GM12878 (cell line): Measurements from ENCODE around the gene PTK7. TPM values are rescaled to one million over a fixed set of nuclear protein-coding genes. Genes with fewer than 3 reads are reported as not detected.

Source experiments
- ATAC-seq: fragments of 200-7000 bp; cut with Tn5 transposase; 3 replicates; pipeline ENCODE4 v1.9.1; 2020; ENCODE audit warnings: mild to moderate bottlenecking, moderate library complexity
- BruUV-seq: library from RNA; stranded (reverse); fragments of 400-500 nt; replicated peaks from 2 replicates; lab custom pipeline; 2021; lab: Mats Ljungman, UMichigan
- CTCF ChIA-PET: fragments of 300-600 bp; sonication (Branson Sonifier 250); formaldehyde crosslinking; extraction: SDS; loops from one replicate; lab custom pipeline; 2021; ENCODE audit warnings: inconsistent platforms; lab: Yijun Ruan, JAX
- POLR2A ChIA-PET: fragments of 350-600 bp; formaldehyde crosslinking; extraction: SDS; loops from one replicate; lab custom pipeline; 2021; ENCODE audit warnings: inconsistent platforms; lab: Charles Lee
- RAD21 ChIA-PET: fragments of 300-600 bp; sonication (Branson Sonifier 250); formaldehyde crosslinking; loops from one replicate; lab custom pipeline; 2023; ENCODE audit warnings: antibody characterized with exemption; ENCODE audit not compliant: unreplicated experiment; lab: Charles Lee
- SMC1A ChIA-PET: fragments of 300-600 bp; sonication (Branson Sonifier 250); formaldehyde crosslinking; loops from one replicate; lab custom pipeline; 2023; ENCODE audit not compliant: unreplicated experiment, uncharacterized antibody; lab: Charles Lee
- DNase-seq: peaks from one replicate; pipeline ENCODE4 v3.0.0-alpha.2; 2011; ENCODE audit warnings: low read depth, low spot score
- FAIRE-seq: peaks from 3 replicates; lab custom pipeline; 2011; peaks lifted over from hg19 to GRCh38; lab: Jason Lieb, UNC
- H2AFZ ChIP-seq: 2 replicates; pipeline ENCODE4 v1.6.0; 2011; ENCODE audit warnings: low read depth, low read length, control low read depth; ENCODE audit not compliant: control insufficient read depth
- H3K27ac ChIP-seq: 2 replicates; pipeline ENCODE4 v1.5.1; 2011; ENCODE audit warnings: control low read depth; ENCODE audit not compliant: control insufficient read depth, insufficient read depth
- H3K27me3 ChIP-seq, 2 experiments: replicated peaks in 1 of 2; 2 replicates each; pipeline versions ENCODE4 v1.6.0 to v1.6.1; 2011; ENCODE audit warnings: low read length in 1 of 2; ENCODE audit not compliant: control insufficient read depth in 2 of 2, insufficient read depth in 2 of 2
- H3K36me3 ChIP-seq, 2 experiments: 2 replicates each; pipeline ENCODE4 v1.5.1; 2011; ENCODE audit warnings: low read length in 1 of 2; ENCODE audit not compliant: control insufficient read depth in 2 of 2, insufficient read depth in 2 of 2
- H3K4me1 ChIP-seq: 2 replicates; pipeline ENCODE4 v1.6.1; 2011; ENCODE audit warnings: mild to moderate bottlenecking, low read length, moderate library complexity, mixed read lengths; ENCODE audit not compliant: control insufficient read depth, insufficient read depth
- H3K4me2 ChIP-seq: 2 replicates; pipeline ENCODE4 v1.6.0; 2011; ENCODE audit warnings: control low read depth; ENCODE audit not compliant: control insufficient read depth, insufficient read depth
- H3K4me3 ChIP-seq: fragments of 200-600 bp; sonication (generic); 2 replicates; pipeline ENCODE4 v1.5.1; 2016
- H3K79me2 ChIP-seq: 2 replicates; pipeline ENCODE4 v1.6.0; 2011; ENCODE audit warnings: low read length; ENCODE audit not compliant: control insufficient read depth, insufficient read depth
- H3K9ac ChIP-seq: 2 replicates; pipeline ENCODE4 v1.8.0; 2011; ENCODE audit warnings: low read length, control low read depth, mixed read lengths; ENCODE audit not compliant: control insufficient read depth, insufficient read depth
- H3K9me3 ChIP-seq: replicated peaks from 3 replicates; pipeline ENCODE4 v1.5.1; 2011; ENCODE audit warnings: mild to moderate bottlenecking, low read length; ENCODE audit not compliant: control insufficient read depth, insufficient read depth
- H4K20me1 ChIP-seq: 2 replicates; pipeline ENCODE4 v1.6.0; 2011; ENCODE audit not compliant: control insufficient read depth, insufficient read depth
- HCFC1 ChIP-seq: fragments of 150-350 bp; IDR thresholded peaks from 2 replicates; pipeline ENCODE4 v1.6.1; 2014; ENCODE audit warnings: low read length
- IRF4 ChIP-seq: IDR thresholded peaks from 2 replicates; pipeline ENCODE4 v1.6.1; 2011; ENCODE audit warnings: low read depth, low read length
- MEF2A ChIP-seq: IDR thresholded peaks from 2 replicates; pipeline ENCODE4 v1.6.1; 2011; ENCODE audit warnings: low read depth, mild to moderate bottlenecking, low read length, moderate library complexity; ENCODE audit not compliant: insufficient read depth
- NFXL1 ChIP-seq: fragments of 450-650 bp; IDR thresholded peaks from 2 replicates; pipeline ENCODE4 v1.6.1; 2017; ENCODE audit warnings: antibody characterized with exemption, mild to moderate bottlenecking, borderline replicate concordance
- NR2F1 ChIP-seq: fragments of 450-650 bp; conservative IDR thresholded peaks from 2 replicates; pipeline ENCODE4 v1.6.1; 2017; ENCODE audit warnings: mild to moderate bottlenecking
- POLR2A ChIP-seq: IDR thresholded peaks from 2 replicates; pipeline ENCODE4 v1.6.1; 2011; ENCODE audit warnings: low read depth, mild to moderate bottlenecking, low read length
- RAD21 ChIP-seq: IDR thresholded peaks from 2 replicates; pipeline ENCODE4 v1.6.1; 2011; ENCODE audit warnings: mild to moderate bottlenecking, low read depth, low read length, moderate library complexity; ENCODE audit not compliant: insufficient read depth
- REST ChIP-seq: IDR thresholded peaks from 2 replicates; pipeline ENCODE4 v1.6.1; 2012; ENCODE audit warnings: mild to moderate bottlenecking, low read depth, low read length
- YBX1 ChIP-seq: fragments of 450-650 bp; IDR thresholded peaks from 2 replicates; pipeline ENCODE4 v1.6.1; 2016; ENCODE audit warnings: antibody characterized with exemption
- ZNF622 ChIP-seq: fragments of 450-650 bp; IDR thresholded peaks from 2 replicates; pipeline ENCODE4 v1.6.1; 2017; ENCODE audit warnings: mild to moderate bottlenecking, inconsistent platforms
- WGBS: methylation state at CpG from one replicate; pipeline ENCODE4 v1.1.6; 2016; ENCODE audit warnings: low lambda C conversion rate; ENCODE audit not compliant: insufficient replicate concordance, insufficient coverage; ENCODE audit errors: missing lambda C conversion rate; 5-methylcytosine and 5-hydroxymethylcytosine counted together
- in situ Hi-C: fragments of 300-500 bp; cut with MboI; formaldehyde crosslinking; loops from 9 replicates; pipeline ENCODE4 v1.14.3; 2018; ENCODE audit warnings: mixed read lengths
- intact Hi-C: fragments of 100-400 bp; cut with micrococcal nuclease; formaldehyde crosslinking; loops from one replicate; pipeline ENCODE4 v1.14.2; 2022; ENCODE audit not compliant: unreplicated experiment
- polyA plus RNA-seq, 11 experiments: library from polyadenylated mRNA; depleted of rRNA in 4 of 11; unstranded in 6 of 11; stranded (reverse) in 5 of 11; fragments of >200 nt; fragmentation: Nextera tagmentation in 4 of 11; fragmentation: Illumina TruSeq in 1 of 11; extraction: Ambion mirVana in 4 of 11; extraction: Trizol in 1 of 11; gene quantifications; 1 replicate in 1 of 11; 2 replicates in 10 of 11; pipeline versions ENCODE4 v1.2.1 to v1.2.3, GENCODE V29; 2011 to 2016; ENCODE audit warnings: inconsistent platforms in 2 of 11, missing spikeins in 2 of 11, low read depth in 1 of 11
- total RNA-seq, 4 experiments: library from RNA; depleted of rRNA in 3 of 4; stranded (reverse); fragments of >200 nt in 3 of 4; fragmentation: Illumina TruSeq in 1 of 4; extraction: Trizol in 1 of 4; gene quantifications; 2 replicates each; pipeline versions ENCODE4 v1.2.1 to v1.2.3, GENCODE V29; 2013 to 2021

PTK7 gene
- total and polyA plus RNA-seq, 10 of the 15 experiments (the other 5 are each of a cell fraction or from before 2014, with no cell fraction given): 0.18 to 14.4 (median 3.3) TPM; not detected in 1

- FAIRE-seq: no peak
- H3K36me3 ChIP-seq: peaks cover 11 to 12% of the 10 kb centered on the region in 2 experiments
- intact Hi-C loops: no loop called here
- BruUV-seq: no TSS peak
- no peaks in the 10 kb centered on the region for H4K20me1 ChIP-seq
- ChIA-PET SMC1A (no interaction called here), CTCF (interaction anchor here (0.7 kb wide), 1 partner anchor 107 kb away, joined by 3 read pairs; no protein-coding TSS in a partner anchor), POLR2A (no interaction called here), RAD21 (no interaction called here)
- in situ Hi-C loops: no loop called here
- TF ChIP-seq POLR2A (peak; percentile 24; the same call in 1 of the 2 replicates), HCFC1 (no peak)
- H3K4me3 ChIP-seq: no peak overlapping the region
- WGBS: 96% methylated on average over 4 of the region's 4 CpGs
- no peak overlapping the region for H3K27ac ChIP-seq
- H3K79me2 ChIP-seq: no peaks in the 10 kb centered on the region
- no peaks in the 10 kb centered on the region for H3K9me3 ChIP-seq
- DNase-seq: no peak
- H3K4me1 ChIP-seq: no peaks in the 10 kb centered on the region
- no peak overlapping the region for H3K9ac ChIP-seq
- ATAC-seq: no peak
- H3K27me3 ChIP-seq: no peaks in the 10 kb centered on the region
- H3K4me2 ChIP-seq: no peak overlapping the region
- no peak overlapping the region for H2AFZ ChIP-seq
These were observed 40.5 kb upstream of the PTK7 start for GRCh38 chr6:43035495-43036194.

DNA sequence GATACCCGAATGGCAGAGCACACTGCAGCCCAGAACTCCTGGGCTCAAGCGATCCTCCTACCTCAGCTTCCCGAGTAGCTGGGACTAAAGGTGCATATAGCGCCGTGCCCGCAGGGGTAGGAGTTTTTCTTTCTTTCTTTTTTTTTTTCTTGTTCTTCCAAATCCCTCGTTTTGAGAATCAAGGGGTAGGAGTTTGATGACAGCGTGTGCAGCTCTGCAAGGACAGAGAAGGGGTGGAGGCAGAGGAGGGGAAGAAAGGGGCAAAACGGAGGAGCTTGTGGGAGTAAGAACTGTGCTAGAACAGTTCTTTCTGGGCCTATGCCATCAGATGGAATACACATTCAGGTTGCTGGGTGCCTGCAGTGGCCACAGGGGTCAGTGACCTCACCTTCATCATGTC is 39.4 kb upstream of the PTK7 start:
- peaks cover 11 to 12% of the 10 kb centered on the region in 2 experiments for H3K36me3 ChIP-seq
- intact Hi-C loops: no loop called here

More for the DNA sequence above, 39.4 kb upstream of the PTK7 start:
- no peak for ATAC-seq
- H3K27me3 ChIP-seq: no peaks in the 10 kb centered on the region
- H4K20me1 ChIP-seq: no peaks in the 10 kb centered on the region
- no peak overlapping the region for H3K9ac ChIP-seq
- no peak for DNase-seq
- WGBS: 86% methylated on average over 9 of the region's 9 CpGs
- no peaks in the 10 kb centered on the region for H3K9me3 ChIP-seq
- CTCF ChIA-PET: interaction anchor here (0.6 kb wide), 1 partner anchor 18 kb away, joined by 4 read pairs; no protein-coding TSS in a partner anchor
- RAD21 ChIA-PET: no interaction called here
- TF ChIP-seq NFXL1 (no peak), YBX1 (no peak), ZNF622 (no peak), RAD21 (no peak), IRF4 (no peak), REST (no peak), MEF2A (no peak), NR2F1 (no peak)
- no peak for FAIRE-seq
- H3K4me2 ChIP-seq: no peak overlapping the region
- no TSS peak for BruUV-seq
- in situ Hi-C loops: no loop called here
- no peaks in the 10 kb centered on the region for H3K4me1 ChIP-seq
- H3K4me3 ChIP-seq: no peak overlapping the region
- POLR2A ChIA-PET: interaction anchor here (0.7 to 0.9 kb wide), 2 partner anchors 18 to 102 kb away, joined by 3 to 4 read pairs; partner anchors contain the start of gene CUL7
- H3K27ac ChIP-seq: no peak overlapping the region
- H2AFZ ChIP-seq: no peak overlapping the region
- SMC1A ChIA-PET: no interaction called here
- no peaks in the 10 kb centered on the region for H3K79me2 ChIP-seq
